Measurements from ENCODE around the gene C17orf78. TPM values are rescaled to one million over a fixed set of nuclear protein-coding genes. Genes with fewer than 3 reads are reported as not detected.

C17orf78 gene
- total and polyA plus RNA-seq, 2 of the 13 experiments (the other 11 are each of a cell fraction or from before 2014, with no cell fraction given), result not detected

DNA sequence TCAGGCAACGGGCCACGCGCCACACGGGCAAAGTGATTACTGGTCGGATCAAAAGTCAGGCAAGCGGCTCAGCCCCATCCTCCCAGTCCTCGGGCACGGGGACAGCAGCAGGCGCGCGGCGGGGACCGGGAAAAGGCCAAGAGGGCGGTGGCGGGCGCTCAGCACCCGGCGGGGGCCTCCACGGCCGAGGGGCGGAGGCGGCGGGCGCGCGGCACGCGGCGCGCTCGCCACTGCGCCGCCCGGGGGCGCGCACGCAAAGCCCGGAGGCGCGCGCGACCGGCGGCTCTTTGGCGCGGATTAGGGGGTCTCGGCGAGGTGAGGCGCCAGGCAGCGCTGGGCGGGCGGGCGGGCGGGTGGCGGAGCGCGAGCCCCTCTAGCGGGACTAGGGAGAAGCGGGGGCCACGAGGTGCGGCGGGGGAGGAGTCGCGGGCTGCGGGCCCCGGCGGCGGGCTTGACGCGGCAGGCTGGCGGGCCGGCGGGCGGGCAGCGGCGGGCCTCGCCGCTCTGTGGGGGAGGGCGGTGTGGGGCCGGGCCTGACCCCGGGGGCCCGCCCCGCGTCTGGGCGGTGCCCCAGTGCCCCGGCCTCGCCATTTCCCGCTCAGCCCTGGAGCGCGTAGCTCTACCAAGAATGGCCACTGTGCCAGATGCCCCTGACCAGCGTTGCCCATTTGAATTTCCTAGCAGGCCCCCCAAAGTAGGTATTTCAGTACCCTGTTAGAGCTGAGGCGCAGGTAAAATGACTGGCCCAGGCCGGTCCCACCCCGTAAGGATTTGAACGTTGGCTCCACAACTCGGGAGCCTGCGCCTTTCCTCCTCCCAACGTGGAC is 31.1 kb downstream of the C17orf78 start, which contains the start of the genes ACACA and TADA2A (continued):
- TF ChIP-seq, protein P1, sequence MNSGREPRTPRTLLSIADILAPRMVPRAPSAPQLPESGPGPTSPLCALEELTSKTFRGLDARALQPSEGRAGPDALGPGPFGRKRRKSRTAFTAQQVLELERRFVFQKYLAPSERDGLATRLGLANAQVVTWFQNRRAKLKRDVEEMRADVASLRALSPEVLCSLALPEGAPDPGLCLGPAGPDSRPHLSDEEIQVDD (CRISPR knock-in tag; IDR thresholded peaks at IDR 0.05; ENCODE audit: borderline replicate concordance), result no peak
- TF ChIP-seq ZNF282 (IDR thresholded peaks at IDR 0.05; ENCODE audit: partially characterized antibody) (no peak), TBX2 (CRISPR knock-in tag; IDR thresholded peaks at IDR 0.05; ENCODE audit: borderline replicate concordance) (peak; percentile 18; the same call in 1 of the 2 replicates), KLF11 (CRISPR knock-in tag; IDR thresholded peaks at IDR 0.05) (no peak), RFXANK (CRISPR knock-in tag; IDR thresholded peaks at IDR 0.05) (no peak), ZNF660 (CRISPR knock-in tag; IDR thresholded peaks at IDR 0.05; ENCODE audit: borderline replicate concordance, low read depth) (0 out of 2 replicates have a peak, but pooled peaks have one; percentile 50), KMT2A (CRISPR knock-in tag; IDR thresholded peaks at IDR 0.05) (peak; percentile 73; the same call in 1 of the 2 replicates), CC2D1A (CRISPR knock-in tag; IDR thresholded peaks at IDR 0.05) (no peak), ZSCAN21 (CRISPR knock-in tag; IDR thresholded peaks at IDR 0.05; ENCODE audit: borderline replicate concordance) (no peak), CERS6 (CRISPR knock-in tag; IDR thresholded peaks at IDR 0.05) (no peak), ARNTL (CRISPR knock-in tag; IDR thresholded peaks at IDR 0.05) (no peak; the same call in 1 of the 2 replicates), RBFOX2 (IDR thresholded peaks at IDR 0.05; ENCODE audit: low read depth, low read length) (peak; percentile 86), TMF1 (CRISPR knock-in tag; IDR thresholded peaks at IDR 0.05; ENCODE audit: low read depth) (no peak), ZNF724P (CRISPR knock-in tag; IDR thresholded peaks at IDR 0.05; ENCODE audit: borderline replicate concordance) (0 out of 2 replicates have a peak, but pooled peaks have one; percentile 85), ELF1 (CRISPR knock-in tag; IDR thresholded peaks at IDR 0.05) (0 out of 2 replicates have a peak, but pooled peaks have one; percentile 39), ZNF235 (CRISPR knock-in tag; IDR thresholded peaks at IDR 0.05; ENCODE audit: borderline replicate concordance) (no peak; the same call in 1 of the 2 replicates), ARID3A (IDR thresholded peaks at IDR 0.05; ENCODE audit: low read depth, low read length) (no peak), ZNF17 (CRISPR knock-in tag; IDR thresholded peaks at IDR 0.05) (no peak), ATAD3A (CRISPR knock-in tag; IDR thresholded peaks at IDR 0.05) (no peak), ZNF124 (CRISPR knock-in tag; IDR thresholded peaks at IDR 0.05) (no peak), NR2F6 (IDR thresholded peaks at IDR 0.05) (no peak), NR2F6 (CRISPR knock-in tag; IDR thresholded peaks at IDR 0.05) (0 out of 2 replicates have a peak, but pooled peaks have one; percentile 38), ZNF230 (CRISPR knock-in tag; IDR thresholded peaks at IDR 0.05) (0 out of 2 replicates have a peak, but pooled peaks have one; percentile 21)
- TF ChIP-seq, protein P2, sequence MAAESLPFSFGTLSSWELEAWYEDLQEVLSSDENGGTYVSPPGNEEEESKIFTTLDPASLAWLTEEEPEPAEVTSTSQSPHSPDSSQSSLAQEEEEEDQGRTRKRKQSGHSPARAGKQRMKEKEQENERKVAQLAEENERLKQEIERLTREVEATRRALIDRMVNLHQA (CRISPR knock-in tag; IDR thresholded peaks at IDR 0.05), result no peak
- TF ChIP-seq, protein P3, sequence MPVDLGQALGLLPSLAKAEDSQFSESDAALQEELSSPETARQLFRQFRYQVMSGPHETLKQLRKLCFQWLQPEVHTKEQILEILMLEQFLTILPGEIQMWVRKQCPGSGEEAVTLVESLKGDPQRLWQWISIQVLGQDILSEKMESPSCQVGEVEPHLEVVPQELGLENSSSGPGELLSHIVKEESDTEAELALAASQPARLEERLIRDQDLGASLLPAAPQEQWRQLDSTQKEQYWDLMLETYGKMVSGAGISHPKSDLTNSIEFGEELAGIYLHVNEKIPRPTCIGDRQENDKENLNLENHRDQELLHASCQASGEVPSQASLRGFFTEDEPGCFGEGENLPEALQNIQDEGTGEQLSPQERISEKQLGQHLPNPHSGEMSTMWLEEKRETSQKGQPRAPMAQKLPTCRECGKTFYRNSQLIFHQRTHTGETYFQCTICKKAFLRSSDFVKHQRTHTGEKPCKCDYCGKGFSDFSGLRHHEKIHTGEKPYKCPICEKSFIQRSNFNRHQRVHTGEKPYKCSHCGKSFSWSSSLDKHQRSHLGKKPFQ (CRISPR knock-in tag; IDR thresholded peaks at IDR 0.05; ENCODE audit: insufficient replicate concordance), result peak; percentile 49
